Measurements from ENCODE around the gene LPIN3. TPM values are rescaled to one million over a fixed set of nuclear protein-coding genes. Genes with fewer than 3 reads are reported as not detected.

LPIN3 gene
- total RNA-seq, 2 donors from 2014 or later, result 12.1 to 12.9 TPM

- ATAC-seq, result peak; percentile 16 to 33
- DNase-seq, result peak; percentile 39
- intact Hi-C loops (cut with DNase I), result no loop called here
These were observed 55.3 kb downstream of the LPIN3 start for GRCh38 chr20:41395667-41396664.

GRCh38 chr20:41398408-41398807, 57.8 kb downstream of the LPIN3 start:
- intact Hi-C loops (cut with DNase I), result no loop called here
- peak; percentile 54 for DNase-seq
- ATAC-seq, result peak; percentile 44 to 80

GRCh38 chr20:41403604-41404003, 63.0 kb downstream of the LPIN3 start:
- DNase-seq (no peak), ATAC-seq (no peak)
- intact Hi-C loops (cut with DNase I), result loop anchor here in 1 of 2 donors (10.0 kb wide), 1 partner anchor 269 kb away; the partner anchor contains the start of gene PLCG1

- no peak for DNase-seq
- ATAC-seq, result peak in 1 of 2 donors; percentile 50
- intact Hi-C loops (cut with DNase I), result loop anchor here in 1 of 2 donors (5.0 to 10.0 kb wide), 2 partner anchors 53 to 271 kb away; partner anchors contain the start of gene PLCG1
These were observed 64.8 kb downstream of the LPIN3 start for GRCh38 chr20:41405436-41405835.

GRCh38 chr20:41406353-41406752, 65.7 kb downstream of the LPIN3 start:
- intact Hi-C loops (cut with DNase I), result loop anchor here in 1 of 2 donors (5.0 to 10.0 kb wide), 2 partner anchors 54 to 272 kb away; partner anchors contain the start of gene PLCG1
- ATAC-seq, result no peak

GRCh38 chr20:41406896-41407444, 66.3 kb downstream of the LPIN3 start:
- intact Hi-C loops (cut with DNase I), result loop anchor here in 1 of 2 donors (5.0 to 10.0 kb wide), 2 partner anchors 55 to 272 kb away; partner anchors contain the start of gene PLCG1
- no peak for DNase-seq
- ATAC-seq, result no peak

More at GRCh38 chr20:41406353-41406752, 65.7 kb downstream of the LPIN3 start:
- no peak for DNase-seq

GRCh38 chr20:41407607-41408006, 67.0 kb downstream of the LPIN3 start:
- intact Hi-C loops (cut with DNase I), result loop anchor here in 1 of 2 donors (5.0 to 10.0 kb wide), 2 partner anchors 55 to 273 kb away; partner anchors contain the start of gene PLCG1
- no peak for DNase-seq
- ATAC-seq, result peak in 1 of 2 donors; percentile 36

GRCh38 chr20:41408156-41408794, 67.7 kb downstream of the LPIN3 start:
- intact Hi-C loops (cut with DNase I), result loop anchor here in 1 of 2 donors (5.0 to 10.0 kb wide), 2 partner anchors 56 to 273 kb away; partner anchors contain the start of gene PLCG1
- DNase-seq, result no peak
- ATAC-seq, result no peak

GRCh38 chr20:41408986-41409385, 68.4 kb downstream of the LPIN3 start:
- no peak for DNase-seq
- intact Hi-C loops (cut with DNase I), result loop anchor here in 1 of 2 donors (5.0 to 10.0 kb wide), 2 partner anchors 57 to 274 kb away; partner anchors contain the start of gene PLCG1
- peak in 1 of 2 donors; percentile 70 for ATAC-seq

Other genes starting within 250 kb of the LPIN3 start
- 10 to 100 TPM; 40.0 to 64.8 TPM for gene PLCG1, start 203.3 kb upstream of the LPIN3 start, total RNA-seq
- gene ZHX3, start 23.1 kb upstream of the LPIN3 start, total RNA-seq, result 10 to 100 TPM; 32.8 to 34.2 TPM
- 1 to 10 TPM in 1 of 2 donors, under 1 TPM in 1; 0.44 to 3.4 TPM for gene EMILIN3, start 26.0 kb downstream of the LPIN3 start, total RNA-seq